22Rv1 (cell line): ENCODE measurements around the gene DRAXIN.

Experiments
- CTCF ChIP-seq: fragments of 450-650 bp; IDR thresholded peaks from 2 replicates; pipeline ENCODE4 v1.5.1; 2017; ENCODE audit warnings: mild to moderate bottlenecking
- ZFX ChIP-seq: fragments of 450-650 bp; IDR thresholded peaks from 2 replicates; pipeline ENCODE4 v1.6.1; 2017; ENCODE audit warnings: antibody characterized with exemption, borderline replicate concordance

GRCh38 chr1:11671205-11671543 lies 20.3 kb upstream of the DRAXIN start:
- no peak for TF ChIP-seq CTCF
- no peak for TF ChIP-seq ZFX
